SK-N-DZ (cell line): ENCODE data around the gene DAZAP1.
"Not testable (repeated sequence)": the region's sequence is repeated elsewhere in the genome, so short reads cannot be mapped to it uniquely, and the experiment has no call there.

Experiments
- DNase-seq: peaks from one replicate; pipeline ENCODE4 v3.0.0-alpha.2; 2015; ENCODE audit warnings: low spot score

The DAZAP1 gene

GRCh38 chr19:1410136-1410786 lies 2.9 kb downstream of the DAZAP1 start:
- no peak for DNase-seq

DNA sequence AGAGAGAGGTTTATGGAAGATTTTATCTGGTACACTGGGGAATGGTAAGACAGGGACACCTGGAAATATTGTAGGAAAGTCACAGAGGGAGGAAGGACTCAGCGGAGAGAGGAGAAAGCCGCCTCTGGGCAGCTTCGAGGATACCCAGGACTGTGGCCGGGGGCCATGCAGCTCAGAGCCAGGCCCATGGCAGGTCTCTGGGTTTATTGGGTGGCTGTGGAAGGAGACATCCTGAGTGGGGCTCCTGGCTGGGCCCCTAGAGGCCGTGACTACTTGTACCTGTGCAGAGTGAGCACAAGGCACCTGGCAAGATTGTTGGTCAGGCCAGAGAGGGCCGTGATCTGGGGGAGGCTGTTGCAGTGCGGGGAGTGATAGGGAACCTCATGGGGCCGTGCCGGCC lies 3.4 kb downstream of the DAZAP1 start:
- DNase-seq = no peak

GRCh38 chr19:1411255-1412191 lies 4.1 kb downstream of the DAZAP1 start:
- DNase-seq = no peak

GRCh38 chr19:1412323-1412923 lies 5.0 kb downstream of the DAZAP1 start:
- no peak for DNase-seq

DNA sequence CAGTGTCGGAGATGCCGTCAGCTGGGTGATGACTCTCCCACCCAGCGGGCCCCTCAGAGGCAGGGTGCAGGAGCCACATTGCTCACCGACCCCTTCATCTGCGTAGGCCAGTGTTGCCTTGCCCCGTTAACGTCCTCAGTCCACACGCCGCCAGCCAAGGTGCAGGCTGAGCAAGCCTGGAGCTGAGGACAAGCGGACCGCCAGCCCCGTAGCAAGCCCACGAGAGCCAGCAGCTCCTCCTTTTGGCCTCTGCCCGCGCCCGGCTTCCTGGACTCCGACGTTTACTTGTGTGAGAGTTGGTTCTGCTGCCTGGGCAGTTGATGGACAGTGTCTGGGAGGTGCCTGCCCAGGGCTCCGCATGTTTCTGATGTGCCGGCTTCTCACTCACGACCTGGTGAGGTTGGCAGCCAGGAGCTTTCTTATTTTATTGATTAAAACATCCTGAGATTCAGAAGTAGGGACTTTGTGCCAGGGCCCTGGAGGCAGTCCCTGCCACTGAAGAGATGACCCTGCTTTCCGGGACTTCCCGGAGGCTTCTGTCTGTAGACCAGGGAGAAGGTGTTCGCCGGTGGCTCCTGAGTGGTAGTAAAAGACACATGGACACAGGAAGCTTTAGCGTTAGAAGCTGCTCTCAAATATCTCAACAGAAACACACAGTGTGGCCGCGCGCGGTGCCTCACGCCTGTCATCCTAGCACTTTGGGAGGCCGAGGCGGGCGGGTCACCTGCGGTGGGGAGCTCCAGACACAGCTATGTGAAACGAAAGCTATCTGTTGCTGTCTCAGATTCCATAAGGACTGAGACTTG lies 5.8 kb downstream of the DAZAP1 start:
- DNase-seq = no peak

DNA sequence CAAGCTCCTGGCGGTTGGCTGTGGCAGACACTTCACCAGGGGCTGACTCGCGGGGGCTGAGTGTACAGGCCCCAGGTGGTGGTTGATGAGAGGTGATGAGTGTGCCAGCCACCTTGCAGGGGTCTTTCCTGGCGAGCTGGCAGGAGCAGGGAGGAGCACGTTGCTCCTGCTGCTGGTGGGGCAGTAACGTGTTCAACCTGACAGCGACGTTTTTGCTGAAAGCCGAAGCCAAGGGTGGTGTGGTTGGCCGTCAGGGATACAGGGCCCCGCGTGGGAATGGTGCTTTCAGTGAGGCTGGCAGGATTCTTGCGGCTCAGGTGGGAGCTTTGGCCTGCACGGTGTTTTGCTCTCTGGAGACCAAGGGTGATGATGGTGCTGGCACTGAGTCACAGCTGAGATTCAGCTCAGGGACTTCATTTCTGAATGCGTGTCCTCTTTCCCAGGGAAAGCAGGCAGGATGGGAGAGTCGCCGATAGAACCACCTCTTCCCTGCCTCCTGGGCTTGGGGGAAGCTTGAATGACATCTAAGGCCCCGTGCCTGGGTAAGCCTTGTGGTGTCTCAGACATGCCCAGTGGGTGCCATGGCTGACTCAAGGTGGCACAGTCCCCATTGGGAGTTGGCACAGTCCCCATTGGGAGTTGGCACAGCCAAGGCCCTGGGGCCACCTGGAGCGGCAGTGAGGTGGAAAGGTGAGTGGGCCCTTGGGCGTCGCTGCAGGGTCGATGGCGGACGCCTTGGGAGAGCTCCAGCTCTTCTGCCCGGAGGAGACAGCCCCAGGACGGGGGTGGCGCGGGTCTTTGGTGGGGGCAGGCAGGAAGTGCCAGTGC lies 8.8 kb downstream of the DAZAP1 start:
- no peak for DNase-seq

GRCh38 chr19:1417145-1417544 lies 9.8 kb downstream of the DAZAP1 start:
- no peak for DNase-seq

- no peak for DNase-seq
These were observed 10.5 kb downstream of the DAZAP1 start for GRCh38 chr19:1417681-1418495.

DNA sequence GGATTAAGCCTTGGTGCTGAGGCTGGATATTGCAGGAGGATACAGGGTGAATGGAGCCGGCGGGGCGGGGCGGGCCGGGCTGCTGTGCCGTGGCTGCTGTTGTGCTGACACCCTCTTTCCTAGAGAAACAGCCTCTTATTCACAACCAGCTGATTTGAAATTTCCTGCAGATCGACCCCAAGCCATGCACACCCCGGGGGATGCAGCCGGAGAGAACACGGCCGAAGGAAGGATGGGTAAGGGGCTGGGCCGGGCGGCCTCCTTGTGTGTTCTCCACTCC lies 11.1 kb downstream of the DAZAP1 start:
- no peak for DNase-seq

GRCh38 chr19:1418951-1419738 lies 11.8 kb downstream of the DAZAP1 start:
- DNase-seq = no peak

GRCh38 chr19:1420085-1420484 lies 12.7 kb downstream of the DAZAP1 start:
- DNase-seq = not testable (repeated sequence)

GRCh38 chr19:1420590-1420989 lies 13.2 kb downstream of the DAZAP1 start:
- DNase-seq = no peak

GRCh38 chr19:1421218-1421957 lies 14.0 kb downstream of the DAZAP1 start:
- DNase-seq = no peak

DNA sequence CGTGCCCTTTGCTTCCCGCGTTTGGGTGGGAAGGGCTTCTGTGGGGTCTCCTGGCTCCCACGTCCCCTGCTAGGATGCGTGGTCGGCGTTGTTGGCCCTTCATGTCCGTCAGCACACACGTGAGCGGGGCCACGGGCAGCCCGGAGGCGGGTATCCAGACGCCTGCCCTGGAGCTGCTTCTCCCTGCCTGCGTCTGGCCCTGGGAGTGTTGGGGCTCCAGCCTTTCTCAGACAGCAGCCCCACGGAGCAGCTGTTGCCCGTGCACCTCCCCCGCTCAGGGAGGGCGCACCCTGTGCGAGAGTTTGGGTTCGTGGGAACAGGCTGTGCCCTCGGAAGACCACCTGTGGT lies 14.5 kb downstream of the DAZAP1 start:
- no peak for DNase-seq

- DNase-seq = no peak
These were observed 15.0 kb downstream of the DAZAP1 start for GRCh38 chr19:1422360-1422759.

GRCh38 chr19:1422943-1423342 lies 15.6 kb downstream of the DAZAP1 start:
- DNase-seq = no peak

- DNase-seq = no peak
These were observed 16.2 kb downstream of the DAZAP1 start for GRCh38 chr19:1423436-1424191.
